Stimulated activated naive B cell treated with anti-CD40 and anti-IgM and Interleukin-4, amounts not matched to agents 10 μg/mL and 1 μg/mL and 100 μg/mL, for 72 hours (primary cell): Measurements from ENCODE around the gene ATXN7L1.
"Not testable (repeated sequence)": the region's sequence is repeated elsewhere in the genome, so short reads cannot be mapped to it uniquely, and the experiment has no call there.

Experiments
- ATAC-seq, 2 donors: fragments of 150-1000 bp; cut with Tn5 transposase; replicated peaks; 2 replicates each; pipeline ENCODE4 v1.10.0; 2021; ENCODE audit warnings: moderate library complexity in 1 of 2
- DNase-seq: peaks from one replicate; pipeline ENCODE4 v3.0.0; 2021
- H3K27ac Mint-ChIP-seq: one replicate; pipeline ENCODE4 v1.8.0; 2022; ENCODE audit warnings: mild to moderate bottlenecking, mixed read lengths
- H3K27me3 Mint-ChIP-seq, 2 donors: one replicate each; pipeline ENCODE4 v1.8.0; 2022; ENCODE audit warnings: mixed read lengths in 2 of 2
- H3K36me3 Mint-ChIP-seq, 2 donors: one replicate each; pipeline ENCODE4 v1.8.0; 2022; ENCODE audit warnings: mixed read lengths in 2 of 2, mild to moderate bottlenecking in 1 of 2
- H3K4me1 Mint-ChIP-seq, 2 donors: one replicate each; pipeline ENCODE4 v1.8.0; 2022; ENCODE audit warnings: mixed read lengths in 2 of 2, mild to moderate bottlenecking in 1 of 2
- H3K4me3 Mint-ChIP-seq, 2 donors: one replicate each; pipeline ENCODE4 v1.8.0; 2022; ENCODE audit warnings: mild to moderate bottlenecking in 2 of 2, mixed read lengths in 2 of 2, moderate library complexity in 1 of 2
- H3K9me3 Mint-ChIP-seq, 2 donors: one replicate each; pipeline ENCODE4 v1.8.0; 2022; ENCODE audit warnings: mixed read lengths in 2 of 2, mild to moderate bottlenecking in 1 of 2

The ATXN7L1 gene

GRCh38 chr7:105905910-105906568 is 29.6 kb upstream of the ATXN7L1 start:
- ATAC-seq, result no peak
- no peak for DNase-seq
- no peaks in the 10 kb centered on the region for H3K4me1 Mint-ChIP-seq
- peaks cover 0 to 6% of the 10 kb centered on the region in 2 donors for H3K36me3 Mint-ChIP-seq
- no peak overlapping the region for H3K4me3 Mint-ChIP-seq
- no peak overlapping the region for H3K27ac Mint-ChIP-seq
- peaks cover 0 to 6% of the 10 kb centered on the region in 2 donors for H3K9me3 Mint-ChIP-seq
- H3K27me3 Mint-ChIP-seq, result peaks cover 4 to 10% of the 10 kb centered on the region in 2 donors

GRCh38 chr7:105905209-105905909 is 29.0 kb upstream of the ATXN7L1 start:
- no peak for ATAC-seq
- H3K36me3 Mint-ChIP-seq, result peaks cover 0 to 4% of the 10 kb centered on the region in 2 donors
- H3K4me3 Mint-ChIP-seq, result no peak overlapping the region
- peaks cover 7 to 17% of the 10 kb centered on the region in 2 donors for H3K27me3 Mint-ChIP-seq
- H3K27ac Mint-ChIP-seq, result no peak overlapping the region
- DNase-seq, result no peak
- H3K9me3 Mint-ChIP-seq, result peaks cover 0 to 4% of the 10 kb centered on the region in 2 donors
- H3K4me1 Mint-ChIP-seq, result no peaks in the 10 kb centered on the region

- H3K27me3 Mint-ChIP-seq, result peaks cover 8 to 24% of the 10 kb centered on the region in 2 donors
- no peak for DNase-seq
- no peak for ATAC-seq
- no peak overlapping the region for H3K4me3 Mint-ChIP-seq
- no peaks in the 10 kb centered on the region for H3K9me3 Mint-ChIP-seq
- no peak overlapping the region for H3K27ac Mint-ChIP-seq
- no peaks in the 10 kb centered on the region for H3K36me3 Mint-ChIP-seq
- no peaks in the 10 kb centered on the region for H3K4me1 Mint-ChIP-seq
These were observed 27.7 kb upstream of the ATXN7L1 start for GRCh38 chr7:105904064-105904463.

GRCh38 chr7:105902325-105902911 is 26.0 kb upstream of the ATXN7L1 start:
- Mint-ChIP-seq H3K9me3 (no peaks in the 10 kb centered on the region), H3K36me3 (no peaks in the 10 kb centered on the region), H3K4me1 (no peaks in the 10 kb centered on the region), H3K27ac (no peak overlapping the region), H3K27me3 (peaks cover 12 to 35% of the 10 kb centered on the region in 2 donors), H3K4me3 (no peak overlapping the region)
- no peak for ATAC-seq
- DNase-seq, result no peak

- Mint-ChIP-seq H3K4me1 (no peaks in the 10 kb centered on the region), H3K27me3 (peaks cover 21 to 37% of the 10 kb centered on the region in 2 donors), H3K4me3 (no peak overlapping the region), H3K9me3 (no peaks in the 10 kb centered on the region), H3K36me3 (no peaks in the 10 kb centered on the region), H3K27ac (no peak overlapping the region)
- DNase-seq (no peak), ATAC-seq (no peak)
These were observed 21.6 kb upstream of the ATXN7L1 start for GRCh38 chr7:105897999-105898398.

DNA sequence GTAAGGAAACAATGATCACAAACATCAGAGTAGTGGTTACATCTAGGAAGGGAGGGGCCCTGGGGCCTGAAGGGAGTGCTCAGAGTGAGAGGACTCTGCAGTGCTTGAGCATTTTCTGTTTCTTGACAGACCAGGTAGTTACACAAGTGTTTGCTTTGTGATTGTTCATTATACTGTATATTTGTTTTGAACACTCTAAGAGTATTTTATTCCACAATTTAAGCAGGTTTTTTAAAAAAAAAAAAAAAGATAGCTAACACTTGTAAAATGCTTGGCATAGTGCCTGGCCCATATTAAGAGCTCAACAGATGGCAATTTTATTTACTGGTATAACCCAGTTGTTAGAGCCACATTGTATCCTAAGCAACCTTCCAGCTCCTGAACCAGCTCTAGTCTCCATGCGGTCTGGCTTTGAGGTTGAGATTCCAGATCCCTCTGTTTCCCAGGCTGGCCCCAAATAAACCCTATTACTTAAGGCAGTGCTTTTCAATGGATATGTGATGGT is 20.1 kb upstream of the ATXN7L1 start:
- peaks cover 31 to 48% of the 10 kb centered on the region in 2 donors for H3K27me3 Mint-ChIP-seq
- no peaks in the 10 kb centered on the region for H3K4me1 Mint-ChIP-seq
- ATAC-seq (no peak), DNase-seq (no peak)
- H3K4me3 Mint-ChIP-seq, result no peak overlapping the region
- no peak overlapping the region for H3K27ac Mint-ChIP-seq
- H3K9me3 Mint-ChIP-seq, result no peaks in the 10 kb centered on the region
- no peaks in the 10 kb centered on the region for H3K36me3 Mint-ChIP-seq

- no peak for DNase-seq
- no peaks in the 10 kb centered on the region for H3K9me3 Mint-ChIP-seq
- H3K4me3 Mint-ChIP-seq, result no peak overlapping the region
- ATAC-seq, result no peak
- no peaks in the 10 kb centered on the region for H3K4me1 Mint-ChIP-seq
- H3K27me3 Mint-ChIP-seq, result peaks cover 23 to 32% of the 10 kb centered on the region in 2 donors
- H3K27ac Mint-ChIP-seq, result no peak overlapping the region
- H3K36me3 Mint-ChIP-seq, result no peaks in the 10 kb centered on the region
These were observed 17.7 kb upstream of the ATXN7L1 start for GRCh38 chr7:105894131-105894530.

DNA sequence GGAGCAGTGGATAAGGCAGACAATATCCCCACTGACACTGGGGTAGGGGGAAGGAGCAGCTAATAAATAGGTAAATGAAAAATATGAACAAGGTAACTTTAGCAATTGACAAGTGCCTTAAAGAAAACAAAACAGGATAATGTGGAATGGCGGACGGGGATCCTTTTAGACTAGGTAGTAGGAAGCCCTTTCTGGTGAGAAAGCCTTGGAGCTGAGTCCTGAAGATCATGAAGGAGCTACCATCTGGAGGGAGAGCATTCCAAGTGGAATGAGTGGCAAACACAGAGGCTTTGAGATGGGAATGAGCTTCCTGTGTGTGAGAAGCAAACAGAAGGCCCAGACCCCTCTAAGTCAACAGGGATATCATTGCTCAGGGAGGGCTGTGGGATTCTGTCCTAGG is 16.0 kb upstream of the ATXN7L1 start:
- ATAC-seq, result no peak
- H3K36me3 Mint-ChIP-seq, result no peaks in the 10 kb centered on the region
- H3K27ac Mint-ChIP-seq, result no peak overlapping the region
- H3K27me3 Mint-ChIP-seq, result peaks cover 21 to 23% of the 10 kb centered on the region in 2 donors
- H3K4me3 Mint-ChIP-seq, result no peak overlapping the region
- H3K4me1 Mint-ChIP-seq, result no peaks in the 10 kb centered on the region
- no peaks in the 10 kb centered on the region for H3K9me3 Mint-ChIP-seq
- no peak for DNase-seq

DNA sequence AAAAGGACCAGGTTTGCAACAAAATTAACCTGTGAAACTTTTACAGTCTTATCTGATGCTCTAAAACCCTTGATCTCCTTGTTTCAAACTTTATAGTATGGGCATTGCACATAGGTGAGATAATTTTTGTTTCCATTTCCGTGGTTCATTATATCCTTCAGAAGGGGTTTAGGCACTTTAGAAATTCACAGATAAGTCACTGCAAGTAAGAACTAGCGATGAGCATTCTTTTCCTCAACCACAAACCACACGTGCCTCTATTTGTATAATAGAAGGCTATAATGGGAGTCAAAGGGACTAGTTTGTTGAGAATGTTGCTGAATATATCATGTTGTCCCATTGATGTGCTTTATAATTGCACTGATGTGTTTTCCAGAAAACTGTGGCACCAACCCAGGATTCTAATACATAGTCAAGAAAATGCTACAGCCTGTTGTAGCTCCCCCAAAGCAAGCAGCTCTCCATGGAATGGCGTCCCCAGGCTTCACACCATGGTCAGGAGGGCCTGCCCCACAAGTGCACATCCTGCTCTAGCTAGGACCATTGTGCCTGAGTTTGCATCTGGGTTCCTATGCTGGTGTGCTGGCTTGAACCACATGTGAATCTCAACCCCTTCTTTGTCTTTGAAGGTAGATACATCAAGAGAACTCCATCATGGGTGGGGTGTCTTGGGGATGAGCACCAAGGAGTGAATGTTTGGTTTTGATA is 14.0 kb upstream of the ATXN7L1 start:
- no peak overlapping the region for H3K27ac Mint-ChIP-seq
- H3K4me1 Mint-ChIP-seq, result no peaks in the 10 kb centered on the region
- H3K36me3 Mint-ChIP-seq, result no peaks in the 10 kb centered on the region
- DNase-seq (no peak), ATAC-seq (no peak)
- peaks cover 21 to 23% of the 10 kb centered on the region in 2 donors for H3K27me3 Mint-ChIP-seq
- H3K4me3 Mint-ChIP-seq, result no peak overlapping the region
- no peaks in the 10 kb centered on the region for H3K9me3 Mint-ChIP-seq

DNA sequence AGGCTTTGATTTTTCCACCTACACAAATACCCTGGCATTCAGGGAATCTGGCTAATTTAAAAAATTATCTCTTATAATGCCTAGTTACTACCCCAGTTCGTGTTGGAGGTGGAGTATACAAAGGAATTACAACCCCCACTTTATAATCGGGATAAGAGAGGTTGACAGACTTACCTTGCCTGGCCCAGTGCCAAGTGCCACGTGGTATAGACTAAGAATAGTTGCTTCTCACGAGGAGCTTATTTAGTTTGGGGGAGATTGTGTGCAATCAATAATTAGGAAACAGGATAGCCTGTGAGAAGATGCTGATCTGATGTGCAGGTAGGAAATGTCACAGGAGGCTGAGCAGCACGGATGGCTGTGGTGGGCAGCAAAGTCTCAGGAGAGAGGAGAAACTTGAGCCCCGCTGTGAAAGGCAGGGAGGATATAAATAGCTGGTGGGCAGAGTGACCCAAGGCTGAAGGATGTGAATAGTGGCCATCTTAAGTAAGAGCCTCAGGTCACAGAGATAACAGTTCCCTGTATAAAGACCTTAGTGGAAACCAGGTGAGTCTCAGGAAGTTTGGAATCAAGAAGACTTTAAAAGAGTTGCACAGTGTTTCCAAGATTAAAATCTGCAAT is 11.3 kb upstream of the ATXN7L1 start:
- H3K4me3 Mint-ChIP-seq, result no peak overlapping the region
- H3K9me3 Mint-ChIP-seq, result no peaks in the 10 kb centered on the region
- H3K36me3 Mint-ChIP-seq, result no peaks in the 10 kb centered on the region
- ATAC-seq, result no peak
- H3K27ac Mint-ChIP-seq, result no peak overlapping the region
- no peaks in the 10 kb centered on the region for H3K4me1 Mint-ChIP-seq
- no peak for DNase-seq
- peaks cover 11 to 14% of the 10 kb centered on the region in 2 donors for H3K27me3 Mint-ChIP-seq

DNA sequence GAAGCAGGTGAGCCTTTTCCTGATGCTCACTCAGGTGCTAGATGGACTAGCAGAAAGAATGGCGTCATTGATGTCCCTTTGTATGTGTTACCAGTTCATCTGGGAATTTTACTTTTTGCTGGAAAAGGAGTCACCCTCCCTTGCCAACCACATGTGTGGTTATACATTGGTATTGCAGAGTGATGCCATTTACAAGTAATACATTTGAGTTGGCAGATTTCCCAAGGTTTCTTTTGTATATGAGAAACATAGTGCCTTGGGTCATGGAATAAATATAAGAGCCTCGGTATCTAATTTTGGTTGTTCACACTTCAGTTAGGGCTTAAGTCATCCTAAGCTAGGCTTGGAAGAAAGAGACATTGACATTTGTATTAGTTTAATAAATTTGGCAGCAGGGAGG is 10.4 kb upstream of the ATXN7L1 start:
- H3K36me3 Mint-ChIP-seq, result no peaks in the 10 kb centered on the region
- ATAC-seq (no peak), DNase-seq (no peak)
- H3K9me3 Mint-ChIP-seq, result no peaks in the 10 kb centered on the region
- peaks cover 4 to 6% of the 10 kb centered on the region in 2 donors for H3K27me3 Mint-ChIP-seq
- no peak overlapping the region for H3K4me3 Mint-ChIP-seq
- H3K27ac Mint-ChIP-seq, result no peak overlapping the region
- H3K4me1 Mint-ChIP-seq, result no peaks in the 10 kb centered on the region

DNA sequence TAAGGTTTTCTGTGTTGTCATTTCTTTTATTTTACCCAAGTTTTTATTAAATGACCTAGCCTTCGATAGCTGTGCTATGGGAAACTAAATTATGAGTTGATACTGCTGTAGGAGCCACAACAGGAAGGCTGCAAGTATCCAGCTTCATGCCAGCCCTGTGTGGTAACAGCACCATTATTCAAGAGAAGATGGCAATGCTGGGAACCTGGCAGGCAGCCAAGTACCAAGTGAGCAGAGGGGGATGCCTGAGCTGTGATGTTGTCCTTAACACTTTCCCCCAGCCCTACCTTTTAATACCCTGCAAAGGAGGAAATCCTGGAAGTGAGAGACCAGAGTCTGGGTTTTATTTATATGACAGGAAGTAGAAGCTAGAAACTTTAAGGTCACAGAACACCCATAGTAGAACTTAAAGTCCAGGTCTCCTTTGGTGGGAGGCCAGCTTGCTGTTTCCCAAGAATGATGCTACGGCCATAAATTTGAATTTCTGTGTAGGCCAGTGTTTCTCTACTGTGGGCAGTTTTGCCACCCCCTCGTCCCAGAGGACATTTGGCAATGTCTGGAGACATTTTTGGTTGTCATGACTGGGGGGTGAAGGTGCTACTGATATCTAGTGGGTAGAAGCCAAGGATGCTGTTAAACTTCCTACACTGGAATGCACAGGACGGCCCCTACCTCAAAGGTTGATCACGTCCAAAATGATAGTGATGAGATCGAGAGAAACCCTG is 9.2 kb upstream of the ATXN7L1 start:
- ATAC-seq (no peak), DNase-seq (no peak)
- Mint-ChIP-seq H3K27ac (no peak overlapping the region), H3K9me3 (no peaks in the 10 kb centered on the region), H3K27me3 (peaks cover 4 to 5% of the 10 kb centered on the region in 2 donors), H3K36me3 (no peaks in the 10 kb centered on the region), H3K4me3 (no peak overlapping the region), H3K4me1 (no peaks in the 10 kb centered on the region)

GRCh38 chr7:105883179-105883578 is 6.8 kb upstream of the ATXN7L1 start:
- not testable (repeated sequence) for DNase-seq

More at GRCh38 chr7:105883179-105883578, 6.8 kb upstream of the ATXN7L1 start:
- H3K36me3 Mint-ChIP-seq, H3K4me3 Mint-ChIP-seq, H3K27ac Mint-ChIP-seq, H3K4me1 Mint-ChIP-seq, H3K9me3 Mint-ChIP-seq, ATAC-seq: not testable (repeated sequence)
- peaks cover 9 to 10% of the 10 kb centered on the region in 2 donors for H3K27me3 Mint-ChIP-seq
